HG03060 (cell line): ENCODE results near the gene BRICD5.
"Not testable (repeated sequence)": the region's sequence is repeated elsewhere in the genome, so short reads cannot be mapped to it uniquely, and the experiment has no call there.

Experiments used
- ATAC-seq: cut with Tn5 transposase; IDR thresholded peaks from one replicate; pipeline ENCODE4 v1.9.1; 2021; ENCODE audit warnings: low read depth, moderate number of reproducible peaks; ENCODE audit not compliant: unreplicated experiment

The BRICD5 gene

DNA sequence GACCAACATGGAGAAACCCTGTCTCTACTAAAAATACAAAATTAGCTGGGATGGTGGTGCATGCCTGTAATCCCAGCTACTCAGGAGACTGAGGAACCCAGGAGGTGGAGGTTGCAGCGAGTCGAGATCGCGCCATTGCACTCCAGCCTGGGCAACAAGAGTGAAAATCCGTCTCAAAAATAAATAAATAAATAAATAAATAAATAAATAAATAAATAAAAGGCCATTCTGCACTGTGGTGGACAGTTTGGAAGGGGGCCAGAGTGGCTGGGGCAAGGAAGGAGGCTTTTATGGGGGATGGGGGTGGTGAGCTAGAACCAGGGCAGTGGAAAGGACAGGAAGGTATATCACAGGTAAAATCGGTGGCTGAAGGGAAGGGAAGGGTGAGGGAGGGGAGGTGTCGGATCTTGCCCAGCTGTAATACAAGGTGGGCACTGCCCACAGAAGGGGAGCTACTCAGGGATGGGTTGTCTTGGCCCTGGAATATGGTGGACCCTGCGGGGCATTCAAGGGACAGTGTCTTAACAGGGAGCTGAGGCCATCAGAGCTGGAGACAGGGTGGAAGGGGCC, 7.5 kb downstream of the BRICD5 start:
- not testable (repeated sequence) for ATAC-seq

DNA sequence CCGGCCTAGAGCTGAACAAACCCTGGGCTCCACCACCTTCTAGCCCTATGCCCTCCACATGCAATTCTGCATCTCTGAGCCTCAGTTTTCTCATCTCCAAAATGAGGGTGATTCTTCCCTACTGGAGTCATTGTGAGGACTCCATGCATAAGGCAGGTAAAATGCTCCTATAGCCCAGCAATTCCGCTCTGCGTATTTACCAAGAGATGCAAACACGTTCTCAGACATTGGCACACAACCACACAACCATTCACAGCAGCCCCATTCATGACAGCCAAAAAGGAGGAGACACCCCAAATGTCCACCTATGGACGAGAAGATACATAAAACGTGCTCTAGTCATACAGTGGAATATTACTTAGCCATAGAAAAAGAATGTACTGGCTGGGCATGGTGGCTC, 10.3 kb downstream of the BRICD5 start:
- ATAC-seq: no peak

DNA sequence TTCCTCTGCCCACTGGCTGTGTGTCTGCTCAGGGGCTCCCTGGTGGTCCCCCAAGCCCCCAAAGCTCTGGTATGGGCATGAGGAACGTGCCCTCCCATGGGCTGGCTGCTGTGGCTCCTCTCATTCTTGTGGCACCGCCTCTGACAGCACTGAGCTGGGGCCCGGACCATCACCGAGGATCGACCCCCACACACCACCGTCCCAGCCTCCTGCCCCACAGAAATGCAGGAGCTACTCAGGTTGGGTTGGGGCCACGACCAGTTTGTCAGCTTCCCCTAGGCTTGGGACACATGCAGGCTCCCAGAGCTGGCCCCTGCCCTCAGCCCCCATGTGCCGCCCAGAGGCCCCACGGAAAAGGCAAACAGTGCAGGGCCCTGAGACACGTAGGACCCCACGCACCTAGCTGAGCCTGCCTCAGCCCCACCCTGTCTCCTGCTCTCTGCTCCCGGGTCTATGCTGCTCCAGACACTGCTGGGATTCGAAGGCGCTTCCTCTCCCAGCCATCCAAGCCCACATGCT, 11.0 kb downstream of the BRICD5 start:
- ATAC-seq: no peak

DNA sequence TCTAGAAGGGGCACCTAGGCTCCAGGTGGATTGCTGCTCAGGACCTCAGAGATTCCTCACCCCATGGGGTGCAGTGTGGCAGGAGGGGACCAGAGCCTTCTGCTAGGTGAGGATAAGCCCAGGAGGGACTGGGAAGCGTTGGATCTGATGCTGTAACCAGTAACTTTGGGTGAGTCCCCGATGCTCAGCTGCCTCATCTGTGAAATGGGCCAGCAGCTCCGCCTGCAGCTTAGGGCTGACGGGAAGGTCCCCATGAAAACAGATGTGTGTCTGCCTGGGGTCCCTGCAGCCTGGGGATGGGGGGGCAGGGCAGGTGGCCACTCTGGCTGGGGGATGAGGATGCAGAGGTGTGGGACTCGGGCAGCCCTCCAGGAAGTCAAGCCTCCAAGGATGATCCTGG, 11.6 kb downstream of the BRICD5 start:
- ATAC-seq: no peak

DNA sequence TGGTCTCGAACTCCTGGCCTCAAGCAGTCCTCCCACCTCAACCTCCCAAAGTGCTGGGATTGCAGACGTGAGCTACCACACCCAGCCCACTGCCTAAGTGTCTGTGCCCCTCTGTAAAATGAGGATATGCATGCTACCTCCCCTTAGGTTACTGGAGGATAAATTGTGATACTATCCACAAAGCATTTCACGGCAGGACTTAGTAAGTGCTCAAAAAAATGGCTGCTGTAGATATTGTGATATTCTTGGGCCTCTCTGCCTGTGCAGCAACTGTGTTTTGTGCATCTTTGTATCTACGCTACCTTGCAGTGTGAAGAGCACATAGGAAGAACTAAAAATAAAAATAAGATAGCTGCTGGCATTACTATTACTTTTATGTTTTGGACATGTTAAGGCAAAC, 12.4 kb downstream of the BRICD5 start:
- no peak for ATAC-seq

DNA sequence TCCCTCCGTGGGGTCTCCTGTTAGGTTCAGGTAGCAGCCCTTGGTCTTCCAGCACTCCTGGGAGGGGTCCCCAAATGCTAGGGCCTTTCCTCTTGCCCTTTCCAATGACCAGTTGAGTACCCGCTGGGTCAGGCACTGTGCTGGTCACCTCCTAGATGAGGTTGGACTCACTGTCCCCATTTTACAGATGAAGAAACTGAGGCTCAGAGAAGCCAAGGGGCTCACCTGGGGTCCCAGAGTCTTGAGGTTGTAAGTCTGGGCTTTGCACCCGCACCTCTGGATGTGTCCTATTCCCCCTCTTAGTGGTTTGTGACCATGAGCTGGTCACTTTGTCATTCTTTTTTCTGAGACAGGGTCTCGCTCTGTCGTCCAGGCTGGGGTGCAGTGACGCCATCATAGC, 12.9 kb downstream of the BRICD5 start:
- ATAC-seq: no peak

DNA sequence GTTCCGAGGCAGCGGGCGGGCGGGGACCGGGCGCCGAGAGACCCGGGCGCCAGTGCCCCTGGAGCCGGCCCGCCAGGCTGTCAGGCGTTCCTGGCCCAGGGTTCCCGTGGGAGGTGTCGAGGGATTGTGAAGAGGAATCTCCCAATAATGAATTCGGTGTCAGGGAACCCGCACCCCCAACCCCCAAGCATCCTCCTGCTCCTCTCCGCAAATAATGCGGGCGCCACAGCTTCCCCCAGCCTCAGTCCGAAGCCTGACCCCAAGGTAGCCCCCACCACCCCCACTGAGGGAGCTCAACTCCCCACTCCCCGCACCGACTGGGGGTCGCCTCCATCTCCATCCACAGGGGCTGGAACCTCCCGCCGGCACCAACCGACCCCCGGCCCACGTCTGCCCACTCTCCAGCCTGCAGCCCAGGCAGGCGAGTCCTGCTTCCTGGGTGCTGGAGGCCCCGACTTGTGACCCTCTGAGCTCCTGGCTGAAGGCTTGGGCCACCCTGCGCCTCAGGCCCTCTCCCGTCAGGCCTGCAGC, 13.6 kb downstream of the BRICD5 start:
- ATAC-seq: no peak

DNA sequence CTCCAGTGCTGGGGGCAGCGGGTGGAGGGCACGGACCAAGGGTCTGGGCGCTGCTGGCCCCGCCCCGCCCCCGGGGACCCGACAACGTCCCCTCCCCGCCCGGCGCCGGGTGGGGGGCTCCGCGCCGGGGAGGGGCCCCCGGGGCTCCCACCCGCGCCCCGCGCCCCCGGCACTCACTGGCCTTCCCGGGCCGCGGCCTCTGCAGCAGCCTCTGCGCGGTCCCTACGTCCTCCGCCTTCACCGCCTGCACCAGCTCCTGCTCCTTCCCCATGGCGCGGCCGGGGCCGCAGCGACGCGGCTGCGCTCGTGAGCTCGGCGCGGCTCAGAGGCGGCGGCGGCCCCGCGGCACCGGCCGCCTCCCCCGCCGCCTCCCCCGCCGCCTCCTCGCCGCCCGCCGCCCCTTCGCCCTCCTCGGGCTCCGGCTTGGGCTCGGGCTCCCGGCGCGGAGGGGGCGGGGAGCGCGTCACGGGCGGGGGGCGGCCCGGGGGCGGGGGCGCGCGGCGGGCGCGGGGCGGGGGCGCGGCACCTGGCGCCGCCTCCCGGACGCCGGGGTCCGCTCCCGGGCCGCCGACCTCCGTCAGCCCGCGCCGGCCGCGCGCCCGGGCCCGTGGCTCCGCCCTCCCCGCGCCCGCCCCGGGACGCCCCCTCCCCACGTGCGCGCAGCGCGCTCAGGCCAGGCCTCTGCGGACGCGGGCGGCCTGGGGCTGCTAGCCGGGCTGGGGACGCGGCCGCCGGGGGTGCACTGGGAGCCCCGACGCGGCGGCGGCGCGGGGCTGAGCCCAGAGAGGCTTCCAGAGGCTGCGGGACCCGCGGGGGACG, 14.3 kb downstream of the BRICD5 start, which contains the start of gene CASKIN1:
CASKIN1 (minus strand) TSS at position 444 of the 819 bp plus-strand sequence; CDS start at position 271, 173 bp downstream.
- ATAC-seq: no peak

DNA sequence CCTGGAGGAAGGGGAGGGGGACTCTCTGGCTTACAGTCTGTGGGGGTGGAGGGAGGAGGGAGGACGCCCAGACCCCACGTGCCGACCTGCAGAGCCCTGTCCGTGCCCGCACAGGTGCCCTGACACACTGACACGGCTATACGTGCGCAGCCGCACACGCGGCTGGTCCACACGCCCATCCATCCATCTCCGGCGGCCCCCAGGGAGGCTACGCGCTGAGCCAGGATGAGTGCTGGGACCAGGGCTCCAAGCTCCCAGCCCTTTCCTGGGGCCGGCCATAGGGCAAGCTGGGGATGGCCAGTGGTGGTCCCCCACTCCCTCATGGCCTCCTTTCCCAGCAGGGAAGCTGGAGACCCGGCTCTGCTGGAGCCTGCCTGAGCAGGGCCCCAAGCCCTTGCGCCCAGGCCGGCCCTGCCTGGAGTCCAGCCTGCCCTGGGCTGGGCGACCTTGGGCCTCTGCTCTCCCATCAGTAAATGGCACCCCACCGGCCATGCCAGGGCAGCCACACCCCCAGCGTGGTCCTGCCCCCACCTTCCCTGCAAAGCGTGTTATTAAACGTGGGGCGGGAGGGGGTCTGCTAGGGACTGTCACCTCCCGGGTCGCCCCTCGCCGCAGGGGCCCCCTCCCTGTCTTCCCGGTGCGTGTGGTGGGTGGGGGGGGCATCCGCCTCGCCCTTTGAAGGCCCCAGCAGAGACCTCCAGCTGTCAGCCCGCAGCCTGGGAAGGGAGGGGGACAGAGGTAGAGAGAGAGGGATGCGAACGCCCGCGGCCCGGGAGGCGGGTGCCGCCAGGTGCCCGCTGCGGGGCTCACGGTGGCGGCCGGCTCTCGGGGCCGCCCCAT, 15.1 kb downstream of the BRICD5 start:
- ATAC-seq: no peak

DNA sequence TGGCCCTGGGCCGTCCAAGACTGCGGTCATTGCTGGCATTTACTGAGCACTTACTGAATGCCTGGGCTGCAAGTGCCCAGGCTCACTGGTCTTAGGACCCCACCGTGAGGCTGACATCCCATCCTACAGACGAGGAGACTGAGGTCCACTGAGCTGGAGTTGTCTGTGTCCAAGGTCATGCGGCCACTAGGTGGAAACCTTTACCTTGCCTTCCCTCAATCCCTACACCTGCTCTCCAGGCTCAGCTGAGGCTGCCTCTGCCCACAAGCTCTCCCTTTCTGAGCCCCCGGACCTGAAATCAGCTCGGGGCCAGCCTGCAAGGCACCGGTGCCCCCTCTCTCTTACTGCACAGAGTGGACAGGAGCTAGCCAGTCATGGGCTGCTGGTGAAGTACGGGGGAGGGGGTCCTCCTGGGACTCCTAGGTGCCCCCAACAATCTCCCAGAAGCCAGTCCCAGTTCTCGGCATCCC, 15.8 kb downstream of the BRICD5 start:
- no peak for ATAC-seq

DNA sequence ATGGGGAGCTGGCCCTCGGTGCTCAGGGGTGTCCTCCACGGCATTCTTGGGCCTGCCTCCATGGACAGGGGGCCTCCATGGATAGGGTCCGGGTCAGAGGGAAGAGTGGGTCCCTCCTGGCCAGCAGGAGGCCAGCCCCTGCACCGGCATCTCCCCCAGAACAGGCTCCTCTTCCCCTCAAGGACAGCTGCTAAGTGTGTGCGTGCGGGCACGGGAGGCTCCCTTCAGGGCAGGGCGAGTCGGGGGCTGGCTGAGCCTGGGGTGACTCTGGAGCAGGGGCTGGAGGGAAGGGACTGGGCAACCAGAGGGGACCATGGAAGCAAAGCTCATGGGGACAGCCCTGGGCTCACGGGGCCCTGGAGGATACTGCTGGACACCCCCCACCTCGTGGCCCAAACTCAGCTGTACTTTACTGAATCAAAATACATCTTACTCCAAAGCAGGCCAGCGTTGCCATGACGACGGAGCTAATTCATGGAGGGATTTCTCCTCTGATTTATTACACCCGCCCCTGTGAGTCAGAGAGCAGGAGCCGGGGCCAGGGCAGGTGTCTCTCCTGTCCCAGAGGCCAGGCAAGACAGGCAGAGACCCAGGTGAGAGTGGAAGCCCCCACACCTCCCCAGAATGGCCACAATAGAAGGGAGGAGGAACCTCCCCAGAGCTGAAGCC, 16.4 kb downstream of the BRICD5 start:
- ATAC-seq: no peak

DNA sequence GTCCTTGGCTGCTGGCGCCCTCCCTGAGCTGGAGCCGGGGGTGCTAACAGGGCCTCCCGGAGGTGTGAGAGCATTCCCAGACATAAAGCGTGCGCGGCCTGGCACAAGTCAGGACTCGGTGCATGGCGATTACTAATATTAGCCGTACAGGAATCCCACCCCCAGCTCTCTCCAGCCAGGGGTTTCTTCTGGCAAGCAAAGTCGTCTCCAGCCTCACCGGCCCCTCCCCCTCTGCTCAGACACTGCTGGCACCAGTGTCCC, 19.3 kb downstream of the BRICD5 start:
- ATAC-seq: no peak

DNA sequence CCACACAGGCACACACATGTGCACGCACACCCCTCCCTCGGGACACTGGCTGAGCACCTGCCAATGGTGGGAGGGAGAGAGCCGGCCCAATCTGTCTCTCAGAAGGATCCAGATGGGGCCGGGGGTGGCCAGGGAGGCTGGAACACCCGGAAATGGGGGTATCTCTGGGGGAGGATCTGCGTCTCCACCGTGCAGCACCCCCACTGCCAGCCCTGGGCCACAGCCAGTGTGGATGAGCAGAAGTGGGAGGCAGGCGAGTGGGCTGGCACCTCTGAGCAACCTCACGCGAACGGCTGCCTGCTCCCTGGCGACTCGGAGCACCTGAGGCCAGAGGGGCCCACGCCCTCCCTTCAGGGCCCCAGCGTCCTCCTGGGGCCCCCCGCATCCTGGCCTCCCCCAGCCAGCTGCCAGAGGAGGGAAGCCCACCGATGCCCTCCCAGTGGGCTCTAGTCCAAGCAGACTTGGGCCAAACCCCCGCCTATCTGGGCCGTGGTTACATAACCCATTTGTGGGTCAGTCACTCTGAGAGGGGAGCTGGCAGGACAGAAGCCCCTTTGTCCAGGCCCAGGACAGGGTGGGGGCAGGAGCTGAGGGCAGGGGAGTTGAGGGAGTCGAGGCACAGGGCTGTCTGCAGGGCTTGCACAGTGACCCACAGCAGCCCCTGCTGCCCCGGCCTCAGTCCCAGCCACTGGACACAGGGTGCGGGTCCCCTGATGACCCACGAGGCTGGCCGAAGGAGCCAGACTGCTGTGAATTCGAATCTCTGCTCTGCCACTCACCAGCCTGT, 19.8 kb downstream of the BRICD5 start:
- no peak for ATAC-seq

DNA sequence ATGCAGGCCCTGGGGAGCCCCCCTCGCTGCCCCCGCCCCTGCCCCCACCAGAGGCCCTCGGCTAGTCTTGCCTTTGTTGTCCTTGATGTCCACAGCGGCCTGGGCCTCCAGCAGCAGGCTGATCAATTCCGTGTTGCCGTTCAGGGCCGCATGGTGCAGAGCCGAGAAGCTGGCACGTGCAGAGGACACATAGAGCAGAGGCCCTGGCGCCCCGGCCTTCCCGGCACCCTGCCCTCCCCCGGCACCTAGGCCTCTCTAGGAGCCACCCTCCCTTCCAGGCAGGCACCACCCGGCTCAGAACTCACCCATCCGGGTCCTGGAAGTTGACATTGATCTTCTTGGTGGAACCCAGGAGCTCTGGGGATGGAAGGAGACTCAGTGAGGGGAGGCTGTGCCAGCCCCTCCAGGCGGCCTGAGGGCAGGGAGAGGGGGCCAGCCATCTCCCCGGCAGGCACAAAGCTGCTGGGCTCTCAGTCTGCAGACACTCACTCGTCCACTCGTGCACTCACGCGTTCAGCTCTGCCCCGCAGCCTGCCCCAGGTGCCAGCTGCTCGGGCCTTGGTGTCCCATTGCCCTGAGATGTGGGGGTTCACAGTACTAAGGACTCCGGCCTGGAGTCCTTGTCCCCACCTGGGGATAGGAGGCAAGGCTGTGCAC, 20.5 kb downstream of the BRICD5 start:
- no peak for ATAC-seq

DNA sequence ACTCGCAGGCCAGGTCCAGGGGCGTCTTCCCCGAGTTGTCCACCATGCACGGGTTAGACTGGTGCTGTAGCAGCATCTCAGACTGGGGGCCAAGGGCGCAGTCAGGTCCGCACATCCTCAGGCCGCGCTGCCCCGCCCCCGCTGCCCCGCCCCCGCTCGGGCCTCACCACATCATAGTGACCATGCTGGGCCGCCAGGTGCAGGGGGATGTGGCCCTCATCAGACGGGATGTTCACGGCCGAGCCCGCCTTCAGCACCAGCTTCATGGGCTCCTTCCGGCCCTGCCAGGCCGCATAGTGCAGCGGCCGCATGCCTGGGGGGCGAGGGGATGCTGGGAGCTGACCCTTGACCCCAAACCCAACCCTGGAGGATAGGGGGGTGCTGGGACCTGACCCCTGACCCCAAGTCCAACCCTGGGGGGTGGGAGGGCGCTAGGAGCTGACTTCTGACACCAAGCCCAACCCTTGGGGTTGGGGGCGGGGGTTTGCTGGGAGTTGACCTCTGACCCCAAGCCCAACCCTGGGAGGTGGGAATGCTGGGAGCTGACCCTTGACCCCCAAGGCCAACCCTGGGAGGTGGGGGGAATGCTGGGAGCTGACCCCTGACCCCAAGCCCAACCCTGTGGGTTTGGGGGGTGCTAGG, 21.3 kb downstream of the BRICD5 start:
- no peak for ATAC-seq

DNA sequence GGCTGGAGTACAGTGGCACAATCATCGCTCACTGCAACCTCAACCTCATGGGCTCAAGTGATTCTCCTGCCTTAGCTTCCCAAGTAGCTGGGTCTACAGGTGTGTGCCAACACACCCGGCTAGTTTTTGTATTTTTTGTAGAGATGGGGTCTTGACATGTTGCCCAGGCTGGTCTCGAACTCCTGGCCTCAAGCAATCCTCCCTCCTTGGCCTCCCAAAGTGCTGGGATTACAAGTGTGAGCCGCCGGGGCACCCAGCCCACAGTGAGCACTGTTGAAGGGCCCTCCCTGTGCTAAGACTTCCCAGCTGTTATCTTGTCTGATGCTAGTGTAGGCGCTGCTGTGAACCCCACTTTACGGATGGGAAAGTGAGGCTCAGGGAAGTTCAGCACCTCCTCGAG, 22.3 kb downstream of the BRICD5 start:
- ATAC-seq: no peak

DNA sequence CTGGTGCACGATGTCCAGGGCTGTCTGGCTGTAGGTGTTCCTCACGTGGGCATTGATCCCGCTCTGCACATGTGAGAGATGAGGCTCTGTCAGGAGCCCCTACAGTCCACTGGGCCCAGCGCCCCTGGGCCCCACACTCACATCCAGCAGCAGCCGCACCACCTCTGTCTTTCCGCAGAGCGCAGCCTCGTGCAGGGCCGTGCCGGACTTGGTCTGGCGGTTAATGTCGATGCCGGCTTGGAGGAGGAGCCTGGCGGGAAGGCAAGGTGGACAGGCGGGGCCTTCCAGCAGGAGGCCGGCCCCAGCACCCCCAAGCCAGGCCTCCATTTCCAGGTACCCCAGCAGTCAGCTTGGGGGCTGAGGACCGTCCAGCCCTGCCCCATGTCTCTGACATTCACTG, 23.5 kb downstream of the BRICD5 start:
- no peak for ATAC-seq

DNA sequence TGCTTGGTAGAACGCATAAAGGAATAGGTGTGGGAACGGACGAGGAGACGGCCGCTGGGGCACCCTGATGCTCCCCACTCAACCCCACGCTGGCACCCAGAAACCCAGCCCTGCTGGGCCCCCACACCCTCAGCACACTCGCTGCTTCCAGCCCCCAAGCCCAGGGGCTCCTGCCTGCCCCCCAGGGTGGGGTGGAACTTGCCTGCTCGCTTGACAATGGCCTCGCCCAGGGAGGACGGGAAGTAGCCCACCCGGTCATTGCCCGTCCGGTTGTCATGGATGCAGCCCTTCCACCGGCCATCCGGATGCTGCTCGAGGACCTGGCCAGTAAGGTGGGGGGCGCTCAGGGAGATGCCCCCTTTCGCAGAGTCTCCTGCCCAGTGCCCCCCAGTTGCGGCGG, 24.2 kb downstream of the BRICD5 start:
- ATAC-seq: no peak

DNA sequence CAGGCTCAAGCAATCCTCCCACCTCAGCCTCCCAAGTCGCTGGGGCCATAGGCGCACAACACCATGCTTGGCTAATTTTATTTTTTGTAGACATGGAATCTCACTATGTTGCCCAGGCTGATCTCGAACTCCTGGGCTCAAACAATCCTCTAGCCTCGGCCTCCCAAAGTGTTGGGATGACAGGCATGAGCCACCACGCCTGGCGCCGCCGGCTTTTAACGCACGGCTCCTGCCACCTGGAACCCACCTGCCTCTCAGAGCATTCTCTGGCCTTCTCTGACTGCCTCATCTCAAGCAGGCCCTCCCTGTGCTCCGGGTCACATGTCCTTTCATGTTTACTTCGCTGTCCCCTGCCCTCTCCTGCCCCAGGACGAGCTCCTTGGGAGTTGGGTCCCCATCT, 24.6 kb downstream of the BRICD5 start:
- no peak for ATAC-seq
